HG03457 (cell line): ENCODE data around the gene CSNK2A3.
"Not testable (repeated sequence)": the region's sequence is repeated elsewhere in the genome, so short reads cannot be mapped to it uniquely, and the experiment has no call there.

Experiments
- ATAC-seq: cut with Tn5 transposase; IDR thresholded peaks from one replicate; pipeline ENCODE4 v1.9.1; 2021; ENCODE audit warnings: moderate number of reproducible peaks; ENCODE audit not compliant: unreplicated experiment

Gene CSNK2A3

GRCh38 chr11:11352878-11353277, at the start of gene CSNK2A3:
CSNK2A3 (minus strand) TSS chr11:11353250; CDS start chr11:11353119, 131 bp downstream.
- ATAC-seq = not testable (repeated sequence)

GRCh38 chr11:11401960-11402535, 49.0 kb upstream of the CSNK2A3 start:
- ATAC-seq = no peak

GRCh38 chr11:11400635-11401232, 47.7 kb upstream of the CSNK2A3 start:
- ATAC-seq = no peak

- no peak for ATAC-seq
These were observed 47.1 kb upstream of the CSNK2A3 start for GRCh38 chr11:11400121-11400520.

GRCh38 chr11:11397781-11398180, 44.7 kb upstream of the CSNK2A3 start:
- ATAC-seq = no peak

- ATAC-seq = no peak
These were observed 44.0 kb upstream of the CSNK2A3 start for GRCh38 chr11:11397036-11397415.

- ATAC-seq = no peak
These were observed 43.4 kb upstream of the CSNK2A3 start for GRCh38 chr11:11396301-11397035.

- ATAC-seq = no peak
These were observed 42.1 kb upstream of the CSNK2A3 start for GRCh38 chr11:11395126-11395525.

GRCh38 chr11:11394241-11394640, 41.2 kb upstream of the CSNK2A3 start:
- no peak for ATAC-seq

- ATAC-seq = no peak
These were observed 38.9 kb upstream of the CSNK2A3 start for GRCh38 chr11:11391796-11392463.

- ATAC-seq = no peak
These were observed 38.1 kb upstream of the CSNK2A3 start for GRCh38 chr11:11391169-11391568.

- ATAC-seq = no peak
These were observed 37.2 kb upstream of the CSNK2A3 start for GRCh38 chr11:11390068-11390771.

GRCh38 chr11:11389238-11389637, 36.2 kb upstream of the CSNK2A3 start:
- no peak for ATAC-seq

GRCh38 chr11:11387622-11388305, 34.7 kb upstream of the CSNK2A3 start:
- ATAC-seq = no peak

- ATAC-seq = no peak
These were observed 34.2 kb upstream of the CSNK2A3 start for GRCh38 chr11:11387207-11387606.

- no peak for ATAC-seq
These were observed 31.8 kb upstream of the CSNK2A3 start for GRCh38 chr11:11384829-11385228.

- ATAC-seq = no peak
These were observed 30.9 kb upstream of the CSNK2A3 start for GRCh38 chr11:11383995-11384394.

GRCh38 chr11:11382858-11383532, 29.9 kb upstream of the CSNK2A3 start:
- no peak for ATAC-seq

- ATAC-seq = no peak
These were observed 28.5 kb upstream of the CSNK2A3 start for GRCh38 chr11:11381471-11382105.

GRCh38 chr11:11380883-11381282, 27.8 kb upstream of the CSNK2A3 start:
- no peak for ATAC-seq
